G401 (cell line): ENCODE results near the gene LAMA2. TPM values are rescaled to one million over a fixed set of nuclear protein-coding genes. Genes with fewer than 3 reads are reported as not detected.

Experiments used
- DNase-seq: peaks from one replicate; pipeline ENCODE4 v3.0.0-alpha.2; 2015; ENCODE audit warnings: low spot score
- in situ Hi-C: cut with HindIII; loops from 2 replicates; pipeline ENCODE4 v1.10.0; 2016; ENCODE audit warnings: low sequenced_read_pairs, mixed read lengths
- total RNA-seq: library from RNA; depleted of rRNA; stranded (reverse); fragments of >200 nt; shearing (Covaris generic); gene quantifications from 2 replicates; pipeline ENCODE4 v1.2.3, GENCODE V29; 2014

LAMA2 gene
- total RNA-seq, 1 experiment from 2014 or later = not detected

DNA sequence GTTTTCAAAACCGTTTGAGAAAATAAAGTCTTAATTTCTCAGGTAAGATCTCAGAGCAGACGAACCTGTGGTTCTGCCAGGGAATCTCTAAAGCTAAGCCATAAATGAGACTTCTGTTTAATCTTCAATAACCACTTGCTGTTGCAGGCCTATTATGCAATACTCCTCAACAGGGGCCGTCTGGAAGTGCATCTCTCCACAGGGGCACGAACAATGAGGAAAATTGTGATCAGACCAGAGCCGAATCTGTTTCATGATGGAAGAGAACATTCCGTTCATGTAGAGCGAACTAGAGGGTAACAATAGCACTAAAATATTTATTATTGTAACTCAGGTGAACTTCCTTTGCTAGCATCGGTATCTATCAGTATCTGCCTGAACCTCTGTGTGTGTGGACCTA, 603.4 kb downstream of the LAMA2 start:
- in situ Hi-C loops = no loop called here
- no peak for DNase-seq

DNA sequence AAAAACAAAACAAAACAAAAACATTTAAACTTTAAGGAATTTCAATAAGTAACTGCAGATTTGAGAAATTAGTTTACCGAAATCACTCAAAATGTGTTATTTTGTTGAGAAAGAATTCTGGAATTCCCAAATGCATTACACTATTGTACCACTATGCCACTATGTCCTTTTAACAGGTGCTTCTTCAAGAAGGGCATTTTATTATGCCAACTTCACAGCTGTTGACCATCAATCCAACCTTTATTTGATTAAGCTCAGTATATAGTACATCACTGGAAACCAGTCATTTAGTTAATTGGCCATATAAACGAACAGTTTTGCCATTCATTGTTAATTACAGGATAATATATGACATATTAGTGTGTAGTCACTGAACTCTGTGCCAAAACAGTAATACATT, 605.4 kb downstream of the LAMA2 start:
- DNase-seq = no peak
- in situ Hi-C loops = no loop called here

DNA sequence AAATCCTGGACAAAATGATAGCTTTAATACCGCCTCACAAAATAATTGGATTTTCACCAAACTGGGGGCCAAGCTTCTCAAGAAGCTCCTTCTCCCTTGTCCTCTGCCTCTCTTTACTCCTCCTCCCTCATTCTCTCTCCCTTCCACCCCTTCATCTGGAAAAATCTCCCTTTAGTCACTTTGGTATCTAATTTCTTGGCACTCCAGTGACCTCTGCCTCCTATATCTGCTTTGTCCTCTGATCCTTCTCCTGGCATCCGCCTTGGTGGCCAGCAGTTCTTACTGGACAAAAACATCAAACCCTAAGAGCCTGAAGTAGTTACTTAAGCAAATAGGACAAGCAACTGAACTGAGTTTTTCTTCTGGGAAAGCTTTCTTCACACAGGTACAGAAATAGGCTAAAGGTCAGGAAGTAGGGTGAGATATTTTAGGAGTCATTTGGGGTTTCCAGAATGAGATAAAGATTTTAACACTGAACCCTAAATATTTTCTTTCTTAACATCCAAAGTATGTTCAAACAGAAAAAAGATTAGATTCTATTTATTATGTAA, 606.4 kb downstream of the LAMA2 start:
- in situ Hi-C loops = no loop called here
- no peak for DNase-seq

DNA sequence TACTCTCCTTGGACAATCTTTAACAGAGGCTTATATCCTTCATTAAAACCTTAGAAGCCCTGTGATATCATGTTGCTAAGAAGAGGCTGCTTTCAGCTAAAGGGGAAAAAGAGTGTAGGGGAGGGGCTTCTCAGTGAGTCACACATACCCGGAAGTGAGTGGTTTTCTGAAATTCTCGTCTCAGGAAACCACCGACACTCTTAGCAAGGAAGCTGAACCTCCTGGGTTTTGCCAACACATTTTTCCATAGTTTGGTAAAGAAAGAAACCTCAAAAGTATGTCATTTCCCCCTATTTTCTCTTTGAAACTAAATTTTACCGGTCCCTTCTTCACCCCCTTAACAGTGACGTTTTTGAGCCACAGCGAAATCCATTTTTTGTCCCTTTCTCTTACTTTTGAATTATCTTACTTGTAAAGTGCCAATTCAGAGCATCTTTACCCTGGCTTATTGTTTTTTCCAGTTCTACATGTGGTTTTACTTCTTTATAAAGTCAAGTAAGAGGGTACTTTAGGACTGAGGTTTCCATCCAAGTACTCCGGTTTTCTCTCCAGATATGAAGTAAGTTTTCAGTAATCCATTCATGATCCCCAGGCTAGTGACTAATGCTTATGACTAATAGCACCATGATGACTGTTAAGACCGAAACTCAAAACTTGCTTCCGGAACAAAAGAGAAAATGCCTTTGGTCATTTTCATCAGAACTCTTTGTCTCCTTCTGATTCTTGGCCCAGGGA, 607.8 kb downstream of the LAMA2 start:
- in situ Hi-C loops = no loop called here
- no peak for DNase-seq

DNA sequence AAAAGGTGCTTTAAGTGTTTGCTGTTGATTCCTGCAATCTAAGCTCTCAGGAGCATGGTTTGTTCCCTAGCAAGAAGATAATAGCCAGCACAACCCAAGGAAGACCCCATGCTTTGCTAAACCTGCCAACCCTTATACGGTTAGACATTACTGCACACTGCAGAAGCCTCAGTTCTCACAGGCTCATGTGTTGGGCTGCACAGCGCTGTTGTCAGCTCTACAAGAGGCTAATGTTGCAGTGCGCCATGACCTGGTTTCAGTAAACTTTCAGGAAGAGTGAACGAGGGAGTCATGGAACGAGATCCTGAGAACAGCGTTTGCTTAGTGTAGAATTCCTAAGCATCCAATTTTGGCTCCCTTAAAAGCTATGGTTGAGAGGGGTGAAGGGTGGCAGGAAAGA, 608.5 kb downstream of the LAMA2 start:
- in situ Hi-C loops = no loop called here
- DNase-seq = no peak

DNA sequence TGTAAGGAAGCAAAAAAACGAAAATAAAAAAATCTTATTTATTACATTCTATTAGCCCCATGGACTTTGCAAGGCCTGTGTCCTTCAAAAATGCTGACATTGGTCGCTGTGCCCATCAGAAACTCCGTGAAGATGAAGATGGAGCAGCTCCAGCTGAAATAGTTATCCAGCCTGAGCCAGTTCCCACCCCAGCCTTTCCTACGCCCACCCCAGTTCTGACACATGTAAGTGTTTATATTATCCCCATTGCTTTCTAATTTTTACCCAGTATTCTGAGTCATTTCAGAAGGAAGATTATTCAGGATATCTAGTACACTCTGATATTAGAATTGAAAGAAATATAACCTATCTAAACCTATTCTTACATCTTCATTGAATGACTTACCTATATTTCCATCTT, 609.3 kb downstream of the LAMA2 start:
- in situ Hi-C loops = no loop called here
- no peak for DNase-seq

DNA sequence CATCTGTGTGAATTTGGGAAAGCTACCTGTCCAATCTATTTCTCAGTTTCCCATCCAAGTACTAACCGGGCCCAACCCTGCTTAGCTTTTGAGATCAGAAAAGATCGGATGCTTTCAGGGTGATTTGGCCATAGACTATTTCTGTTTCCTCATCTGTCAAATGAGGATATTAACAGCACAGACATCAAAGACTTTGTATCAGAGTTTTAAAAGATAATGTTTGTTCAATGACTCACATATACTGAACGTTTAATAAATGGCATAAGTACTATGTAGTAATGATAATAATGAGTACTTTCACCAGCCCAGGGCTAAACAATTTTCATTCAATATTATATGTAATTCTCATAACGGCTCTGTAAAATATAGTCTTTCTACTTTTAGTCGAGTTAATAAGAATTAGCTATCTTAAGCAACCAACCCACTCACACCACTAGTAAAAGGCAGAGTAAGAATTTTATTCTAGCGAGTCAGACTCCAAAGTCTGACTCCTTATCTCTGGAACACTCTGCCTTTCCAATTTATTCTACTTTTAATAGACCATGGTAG, 610.5 kb downstream of the LAMA2 start:
- in situ Hi-C loops = no loop called here
- no peak for DNase-seq

DNA sequence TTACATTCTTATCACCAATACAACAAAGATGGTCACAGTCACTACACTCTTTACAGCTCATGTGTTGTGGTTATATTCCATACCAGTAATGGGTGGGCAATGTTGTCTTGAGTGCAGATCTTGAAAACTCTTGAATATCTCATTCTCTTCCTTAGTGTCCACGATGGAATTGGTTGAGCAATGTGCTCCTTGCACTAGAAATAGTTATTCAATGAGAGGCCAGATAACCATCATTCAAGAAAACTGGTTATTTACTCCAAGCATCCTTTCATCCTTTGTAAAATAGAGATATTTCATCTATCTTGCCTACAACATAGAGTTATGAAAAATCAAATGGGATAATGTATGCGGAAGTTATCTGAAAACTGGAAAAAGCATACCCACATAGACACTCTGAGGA, 611.2 kb downstream of the LAMA2 start:
- no peak for DNase-seq
- in situ Hi-C loops = no loop called here

DNA sequence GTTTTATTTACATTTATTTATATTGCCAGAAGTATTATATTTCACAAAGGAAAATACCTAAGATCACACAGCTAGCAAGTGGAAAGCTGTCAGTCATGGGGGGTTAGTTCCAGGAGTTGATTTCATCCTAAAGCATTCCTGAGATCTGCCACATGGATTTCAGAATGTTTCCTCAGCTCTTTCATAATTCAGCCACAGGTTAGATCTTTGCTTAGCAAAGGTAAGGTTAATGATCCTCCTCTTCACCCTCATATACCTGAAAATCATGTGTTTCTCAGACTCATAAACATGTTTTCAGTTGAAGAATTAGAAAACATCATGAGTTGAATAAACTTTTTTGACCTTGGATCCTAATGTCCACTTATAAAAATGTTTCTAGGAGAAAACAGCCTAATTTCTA, 611.6 kb downstream of the LAMA2 start:
- no peak for DNase-seq
- in situ Hi-C loops = no loop called here

DNA sequence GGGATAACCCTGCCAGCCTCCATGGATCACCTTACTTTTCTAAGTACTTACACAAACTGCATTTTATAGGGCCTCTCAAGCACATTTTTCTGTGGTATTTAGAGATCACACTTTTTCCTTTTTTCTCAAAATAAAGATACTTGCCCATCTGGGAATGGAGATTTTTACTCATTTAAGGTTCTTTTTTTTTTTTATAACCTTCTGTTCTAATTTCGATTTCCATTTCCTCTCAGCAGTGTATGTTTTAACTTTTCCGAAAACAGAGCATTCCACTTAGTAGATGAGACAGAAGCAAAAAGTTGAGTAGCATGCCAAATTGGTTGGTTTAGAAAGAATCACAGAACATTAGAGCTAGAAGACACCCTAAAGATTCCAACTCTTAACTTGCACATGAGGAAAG, 612.7 kb downstream of the LAMA2 start:
- DNase-seq = no peak
- in situ Hi-C loops = no loop called here

DNA sequence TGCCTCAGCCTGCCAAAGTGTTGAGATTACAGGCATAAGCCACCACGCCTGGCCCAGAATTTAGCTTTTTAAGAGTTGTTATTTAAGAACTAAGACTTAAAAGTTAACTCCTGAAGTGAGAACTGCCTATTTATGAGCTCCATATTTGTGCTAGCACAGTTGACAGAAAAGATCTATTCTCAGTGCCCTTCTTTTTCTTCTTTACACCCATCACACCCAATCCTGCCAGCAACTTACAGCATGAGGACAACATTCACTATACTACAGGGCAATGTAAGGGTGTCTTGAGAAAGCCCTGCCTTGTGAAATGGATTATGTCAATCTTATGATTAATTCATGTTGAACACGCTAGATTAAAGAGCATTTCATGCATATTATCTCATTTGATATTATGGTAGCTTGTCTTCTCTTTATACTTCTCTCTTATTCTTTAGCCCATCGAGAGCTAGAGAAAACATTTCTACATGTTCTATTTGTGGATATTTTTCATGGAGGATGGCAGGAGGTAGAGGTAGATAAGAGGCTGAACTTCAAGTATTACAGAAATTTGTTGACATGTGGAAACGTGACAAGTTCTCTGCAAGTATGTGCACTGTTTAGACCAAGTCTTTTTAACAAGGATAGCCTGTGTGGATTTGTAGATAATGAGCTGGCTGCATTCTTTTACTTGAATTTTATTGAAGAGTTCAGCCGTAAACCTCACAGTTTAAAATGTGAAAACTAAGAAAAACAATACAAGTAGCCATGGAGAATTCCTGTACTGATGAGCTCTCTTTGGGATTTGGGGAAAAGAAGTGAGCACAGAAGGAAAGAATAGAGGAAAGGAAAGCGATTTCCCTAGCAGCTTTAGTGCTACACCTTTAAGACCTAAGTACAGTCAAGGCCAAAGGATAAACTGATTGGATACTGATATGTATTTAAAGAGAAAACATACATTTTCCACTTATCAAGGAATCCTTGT, 614.8 kb downstream of the LAMA2 start:
- in situ Hi-C loops = no loop called here
- no peak for DNase-seq

DNA sequence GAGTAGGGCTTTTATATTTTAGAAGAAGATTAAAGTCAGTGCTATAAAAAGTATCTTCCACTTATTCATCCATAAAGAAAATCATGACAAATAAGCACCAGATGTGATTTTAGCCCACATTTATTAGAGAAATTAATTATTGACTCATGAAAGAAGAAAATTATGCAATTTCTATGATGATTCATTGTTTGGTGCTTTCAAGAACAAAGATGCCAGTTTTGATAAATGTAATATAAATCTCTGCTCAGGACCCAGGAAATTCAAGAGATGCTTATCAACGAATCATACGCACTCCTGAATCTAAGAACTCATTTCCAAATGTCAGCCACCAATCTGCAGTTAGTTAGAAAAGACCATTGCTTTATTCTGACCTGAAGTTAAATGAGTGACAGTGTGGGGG, 615.6 kb downstream of the LAMA2 start:
- DNase-seq = no peak
- in situ Hi-C loops = no loop called here

DNA sequence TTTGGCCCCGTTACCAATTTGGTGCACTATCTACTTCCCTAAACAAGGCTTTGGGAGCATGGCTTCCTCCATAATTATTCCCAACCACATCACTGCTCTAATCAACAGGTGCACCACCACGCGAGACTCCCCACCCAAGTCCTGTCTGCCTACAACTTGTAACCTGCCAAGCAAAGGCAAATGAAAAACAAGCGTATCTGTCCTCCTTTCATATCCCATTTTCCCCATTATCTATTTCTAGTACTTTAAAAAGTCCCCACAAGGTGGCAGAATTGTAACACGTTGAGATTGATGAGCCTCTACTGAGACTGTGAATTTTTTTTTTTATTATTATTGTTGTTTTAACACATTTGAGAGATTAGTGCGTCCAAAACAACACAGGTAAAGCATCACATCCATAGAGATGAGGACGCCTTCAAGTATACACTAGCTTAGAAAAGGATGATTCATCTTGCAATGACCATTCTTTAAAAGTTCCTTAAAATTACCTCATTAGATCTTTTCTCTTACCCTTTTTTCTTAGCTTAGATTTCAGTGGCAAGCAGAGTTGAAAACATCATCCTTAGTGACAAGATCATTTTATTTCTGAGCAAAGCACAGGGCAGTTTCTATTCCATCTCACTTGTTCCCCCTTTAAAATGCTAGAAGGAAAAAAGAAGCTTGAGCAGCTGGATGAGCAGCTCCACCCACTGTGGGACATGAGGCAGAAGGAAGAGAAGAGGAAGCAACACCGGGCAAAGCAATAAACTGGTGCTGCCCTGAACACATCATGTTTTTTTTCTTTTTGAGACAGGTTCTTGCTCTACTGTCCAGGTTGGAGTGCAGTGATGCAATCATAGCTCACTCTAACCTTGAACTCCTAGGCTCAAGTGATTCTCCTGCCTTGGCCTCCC, 616.3 kb downstream of the LAMA2 start:
- in situ Hi-C loops = no loop called here
- DNase-seq = peak; percentile 48

DNA sequence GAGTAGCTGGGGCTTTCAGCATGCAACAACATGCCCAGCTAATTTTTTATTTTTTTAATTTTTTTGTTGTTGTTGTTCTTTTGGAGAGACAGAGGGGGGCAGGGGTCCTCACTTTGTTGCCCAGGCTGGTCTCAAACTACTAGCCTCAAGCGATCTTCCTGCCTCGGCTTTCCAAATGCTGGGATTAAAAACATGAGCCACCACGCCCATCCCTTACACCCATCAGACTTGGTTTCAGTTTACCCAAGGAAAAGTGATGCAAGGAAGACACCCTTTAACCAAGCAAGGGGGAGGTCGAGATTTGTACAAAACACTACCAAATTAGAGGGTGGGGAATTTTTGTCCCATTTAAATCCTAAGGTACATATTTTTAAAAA, 616.9 kb downstream of the LAMA2 start:
- DNase-seq = no peak
- in situ Hi-C loops = no loop called here

DNA sequence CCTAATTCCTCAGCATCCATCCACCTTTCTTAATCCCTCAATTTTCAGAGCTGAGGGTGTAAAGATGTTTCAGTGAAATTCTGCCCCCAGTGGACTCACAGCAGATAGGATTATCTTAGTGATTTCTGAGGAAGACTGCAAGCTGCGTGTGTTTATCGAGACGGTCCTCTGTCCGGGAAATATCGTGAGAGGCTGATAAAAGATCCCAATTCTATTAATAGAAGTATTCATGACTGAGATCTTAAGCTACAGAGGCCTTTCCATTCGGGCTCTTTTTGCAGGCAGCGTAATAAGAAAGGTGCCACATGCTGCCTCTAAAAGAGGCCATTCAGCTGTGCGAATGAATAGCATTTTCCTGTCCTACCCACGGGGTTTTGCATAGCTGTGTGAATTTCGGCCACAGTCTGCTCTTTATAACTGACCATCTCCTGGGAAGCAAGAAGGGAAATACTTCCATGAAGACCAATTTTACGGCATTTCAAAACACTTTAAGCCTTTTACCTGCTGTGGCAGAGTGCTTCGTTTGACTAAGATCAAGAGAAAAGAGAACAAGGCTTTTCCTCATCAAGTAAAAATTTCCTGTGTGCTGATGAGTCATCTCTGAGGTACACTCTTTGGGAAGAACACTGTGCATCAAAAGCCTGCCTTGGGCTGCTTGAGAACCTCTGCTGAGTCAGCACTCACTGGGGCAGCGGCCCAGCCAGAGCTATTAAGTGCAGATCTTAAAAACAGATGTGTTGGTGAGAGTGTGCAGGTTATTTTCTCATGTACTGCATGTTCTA, 618.2 kb downstream of the LAMA2 start:
- in situ Hi-C loops = no loop called here
- DNase-seq = no peak

DNA sequence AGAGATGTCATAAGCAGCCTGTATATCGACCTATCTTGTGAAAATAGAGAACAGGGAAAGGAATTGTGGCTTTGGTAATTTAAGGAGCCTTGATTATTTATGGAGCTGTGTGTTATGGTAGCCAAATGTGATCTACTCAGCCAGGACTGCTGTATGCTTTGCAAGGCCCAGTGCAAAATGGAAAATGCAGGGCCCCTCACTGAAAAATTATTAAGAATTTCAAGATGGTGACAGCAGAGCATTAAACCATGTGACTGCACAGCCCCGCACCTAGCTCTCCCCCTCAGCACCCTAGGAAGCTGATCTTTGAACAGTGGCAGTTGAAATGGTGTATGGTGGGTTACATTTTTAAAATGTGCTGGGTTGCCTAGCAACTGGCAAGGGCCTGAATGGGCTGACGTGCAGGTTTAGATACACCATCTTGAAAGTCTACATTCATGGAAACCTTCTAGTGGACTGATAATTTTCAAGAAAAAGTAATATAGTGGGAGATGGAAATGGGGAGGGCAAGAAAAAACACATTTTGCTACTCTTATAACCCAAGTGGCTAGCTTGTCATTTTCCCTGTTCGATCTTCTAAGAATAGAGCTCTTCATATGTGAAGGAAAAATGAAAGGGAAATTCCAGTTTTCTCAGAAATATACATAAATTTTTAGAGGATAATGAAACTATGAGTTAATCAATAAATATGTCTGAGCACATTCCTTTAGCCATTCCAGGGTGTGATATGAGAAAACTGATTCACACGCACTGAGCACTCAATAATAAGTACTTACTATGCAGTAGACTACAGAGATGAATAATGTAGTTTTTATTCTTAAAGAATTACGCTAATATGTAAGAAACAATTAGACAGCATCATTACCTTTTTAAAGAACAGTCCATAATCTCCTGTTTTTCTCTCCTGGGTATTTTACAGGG, 619.1 kb downstream of the LAMA2 start:
- in situ Hi-C loops = no loop called here
- no peak for DNase-seq

DNA sequence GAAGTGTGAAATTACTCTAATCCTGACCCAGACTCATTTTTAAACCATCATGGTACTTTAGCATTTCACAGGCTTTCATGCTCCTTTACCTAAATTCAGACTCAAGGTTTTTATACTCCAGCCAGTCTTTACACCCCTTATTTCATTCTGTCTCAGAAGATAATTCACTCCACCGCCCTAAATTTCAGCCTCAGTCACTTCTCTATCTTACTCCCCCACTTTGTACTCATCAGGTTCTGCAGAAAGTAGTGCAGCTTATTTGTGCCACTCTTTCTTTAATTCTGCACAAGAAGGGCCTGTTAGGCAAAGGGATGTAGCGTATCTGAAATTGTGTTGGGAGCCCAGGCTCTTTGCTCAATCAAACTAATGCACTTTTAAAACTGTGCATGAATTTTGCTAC, 621.5 kb downstream of the LAMA2 start:
- no peak for DNase-seq
- in situ Hi-C loops = no loop called here
